ENCODE results near the gene CYP8B1.

The CYP8B1 gene

GRCh38 chr3:42867138-42867537, 8.5 kb downstream of the CYP8B1 start:
- H3K36me3 ChIP-seq (ENCODE audit: insufficient read depth), result no peaks in the 10 kb centered on the region
- no peaks in the 10 kb centered on the region for H3K4me1 ChIP-seq (ENCODE audit: low read depth, poor library complexity, severe bottlenecking)
- H2AFZ ChIP-seq (ENCODE audit: low read depth), result no peak overlapping the region
- no peaks in the 10 kb centered on the region for H4K20me1 ChIP-seq (ENCODE audit: insufficient read depth)
- TF ChIP-seq, protein P1, sequence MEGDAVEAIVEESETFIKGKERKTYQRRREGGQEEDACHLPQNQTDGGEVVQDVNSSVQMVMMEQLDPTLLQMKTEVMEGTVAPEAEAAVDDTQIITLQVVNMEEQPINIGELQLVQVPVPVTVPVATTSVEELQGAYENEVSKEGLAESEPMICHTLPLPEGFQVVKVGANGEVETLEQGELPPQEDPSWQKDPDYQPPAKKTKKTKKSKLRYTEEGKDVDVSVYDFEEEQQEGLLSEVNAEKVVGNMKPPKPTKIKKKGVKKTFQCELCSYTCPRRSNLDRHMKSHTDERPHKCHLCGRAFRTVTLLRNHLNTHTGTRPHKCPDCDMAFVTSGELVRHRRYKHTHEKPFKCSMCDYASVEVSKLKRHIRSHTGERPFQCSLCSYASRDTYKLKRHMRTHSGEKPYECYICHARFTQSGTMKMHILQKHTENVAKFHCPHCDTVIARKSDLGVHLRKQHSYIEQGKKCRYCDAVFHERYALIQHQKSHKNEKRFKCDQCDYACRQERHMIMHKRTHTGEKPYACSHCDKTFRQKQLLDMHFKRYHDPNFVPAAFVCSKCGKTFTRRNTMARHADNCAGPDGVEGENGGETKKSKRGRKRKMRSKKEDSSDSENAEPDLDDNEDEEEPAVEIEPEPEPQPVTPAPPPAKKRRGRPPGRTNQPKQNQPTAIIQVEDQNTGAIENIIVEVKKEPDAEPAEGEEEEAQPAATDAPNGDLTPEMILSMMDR (conservative IDR thresholded peaks at IDR 0.05; ENCODE audit: low read depth, low read length), result no peak
- no peaks in the 10 kb centered on the region for H3K27me3 ChIP-seq (ENCODE audit: insufficient read depth, low read depth)
- H3K4me3 ChIP-seq (IDR thresholded peaks at IDR 0.05; ENCODE audit: insufficient read depth, low read depth, low read length), result no peak overlapping the region
- no peak overlapping the region for H3K4me2 ChIP-seq
- no peak overlapping the region for H3K27ac ChIP-seq
- H3K9ac ChIP-seq, result no peak overlapping the region
- H3K79me2 ChIP-seq (ENCODE audit: insufficient read depth, low read depth), result no peaks in the 10 kb centered on the region

DNA sequence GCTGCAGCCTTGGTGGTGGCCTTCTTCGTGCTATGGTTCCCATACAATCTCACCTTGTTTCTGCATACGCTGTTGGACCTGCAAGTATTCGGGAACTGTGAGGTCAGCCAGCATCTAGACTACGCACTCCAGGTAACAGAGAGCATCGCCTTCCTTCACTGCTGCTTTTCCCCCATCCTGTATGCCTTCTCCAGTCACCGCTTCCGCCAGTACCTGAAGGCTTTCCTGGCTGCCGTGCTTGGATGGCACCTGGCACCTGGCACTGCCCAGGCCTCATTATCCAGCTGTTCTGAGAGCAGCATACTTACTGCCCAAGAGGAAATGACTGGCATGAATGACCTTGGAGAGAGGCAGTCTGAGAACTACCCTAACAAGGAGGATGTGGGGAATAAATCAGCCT, 10.4 kb downstream of the CYP8B1 start:
- Histone ChIP-seq H3K4me3 (IDR thresholded peaks at IDR 0.05; ENCODE audit: insufficient read depth, low read depth, low read length) (no peak overlapping the region), H3K4me2 (no peak overlapping the region), H3K9ac (no peak overlapping the region), H2AFZ (ENCODE audit: low read depth) (no peak overlapping the region), H3K79me2 (ENCODE audit: insufficient read depth, low read depth) (no peaks in the 10 kb centered on the region), H3K36me3 (ENCODE audit: insufficient read depth) (no peaks in the 10 kb centered on the region), H4K20me1 (ENCODE audit: insufficient read depth) (no peaks in the 10 kb centered on the region), H3K27me3 (ENCODE audit: insufficient read depth, low read depth) (no peaks in the 10 kb centered on the region), H3K4me1 (ENCODE audit: low read depth, poor library complexity, severe bottlenecking) (no peaks in the 10 kb centered on the region), H3K27ac (no peak overlapping the region)
- TF ChIP-seq, protein P1 (conservative IDR thresholded peaks at IDR 0.05; ENCODE audit: low read depth, low read length), result no peak

GRCh38 chr3:42864321-42864950, 11.2 kb downstream of the CYP8B1 start:
- no peak overlapping the region for H3K4me3 ChIP-seq (IDR thresholded peaks at IDR 0.05; ENCODE audit: insufficient read depth, low read depth, low read length)
- no peaks in the 10 kb centered on the region for H3K4me1 ChIP-seq (ENCODE audit: low read depth, poor library complexity, severe bottlenecking)
- H3K36me3 ChIP-seq (ENCODE audit: insufficient read depth), result no peaks in the 10 kb centered on the region
- no peaks in the 10 kb centered on the region for H3K27me3 ChIP-seq (ENCODE audit: insufficient read depth, low read depth)
- H3K4me2 ChIP-seq, result no peak overlapping the region
- H3K27ac ChIP-seq, result no peak overlapping the region
- TF ChIP-seq, protein P1 (conservative IDR thresholded peaks at IDR 0.05; ENCODE audit: low read depth, low read length), result no peak
- no peak overlapping the region for H2AFZ ChIP-seq (ENCODE audit: low read depth)
- H3K9ac ChIP-seq, result no peak overlapping the region
- no peaks in the 10 kb centered on the region for H4K20me1 ChIP-seq (ENCODE audit: insufficient read depth)
- no peaks in the 10 kb centered on the region for H3K79me2 ChIP-seq (ENCODE audit: insufficient read depth, low read depth)

GRCh38 chr3:42856544-42856943, 19.1 kb downstream of the CYP8B1 start:
- H3K36me3 ChIP-seq (ENCODE audit: insufficient read depth), result no peaks in the 10 kb centered on the region
- H3K4me2 ChIP-seq, result no peak overlapping the region
- no peak overlapping the region for H2AFZ ChIP-seq (ENCODE audit: low read depth)

More at GRCh38 chr3:42856544-42856943, 19.1 kb downstream of the CYP8B1 start:
- H3K27me3 ChIP-seq (ENCODE audit: insufficient read depth, low read depth), result no peaks in the 10 kb centered on the region
- TF ChIP-seq, protein P1 (conservative IDR thresholded peaks at IDR 0.05; ENCODE audit: low read depth, low read length), result no peak
- no peak overlapping the region for H3K4me3 ChIP-seq (IDR thresholded peaks at IDR 0.05; ENCODE audit: insufficient read depth, low read depth, low read length)
- H3K4me1 ChIP-seq (ENCODE audit: low read depth, poor library complexity, severe bottlenecking), result no peaks in the 10 kb centered on the region
- no peaks in the 10 kb centered on the region for H4K20me1 ChIP-seq (ENCODE audit: insufficient read depth)
- H3K27ac ChIP-seq, result no peak overlapping the region
- H3K9ac ChIP-seq, result no peak overlapping the region
- H3K79me2 ChIP-seq (ENCODE audit: insufficient read depth, low read depth), result no peaks in the 10 kb centered on the region
